GM12878 (cell line): ENCODE results near the gene CCT6B.

Experiments used
- CTCF ChIP-seq, 3 experiments: IDR thresholded peaks in 2 of 3; conservative IDR thresholded peaks in 1 of 3; 2 replicates each; pipeline ENCODE4 v1.5.1; 2011; ENCODE audit warnings: low read depth in 3 of 3, low read length in 3 of 3, mild to moderate bottlenecking in 3 of 3, control low read depth in 2 of 3, moderate library complexity in 2 of 3, inconsistent platforms in 1 of 3, mixed read lengths in 1 of 3; ENCODE audit not compliant: control insufficient read depth in 2 of 3, insufficient read depth in 1 of 3; ENCODE audit errors: extremely low read depth in 1 of 3
- EZH2 ChIP-seq: IDR thresholded peaks from 2 replicates; pipeline ENCODE4 v1.6.1; 2012; ENCODE audit warnings: low read depth, mild to moderate bottlenecking, control low read depth, inconsistent platforms, low read length, borderline replicate concordance; ENCODE audit not compliant: control insufficient read depth
- PML ChIP-seq: IDR thresholded peaks from 2 replicates; pipeline ENCODE4 v1.6.1; 2012; ENCODE audit warnings: low read length, inconsistent platforms

GRCh38 chr17:34996422-34997285 is 35.4 kb upstream of the CCT6B start:
- TF ChIP-seq EZH2, result no peak
- no peak for TF ChIP-seq PML
- no peak for TF ChIP-seq CTCF (IDR thresholded peaks at IDR 0.05 in 2 of 3, conservative IDR thresholded peaks at IDR 0.05 in 1 of 3; ENCODE audit: control insufficient read depth in 2 of 3, extremely low read depth in 1 of 3, insufficient read depth in 1 of 3, low read depth in 3 of 3, low read length in 3 of 3)
